NCI-H2029 treated with DMSO at 0.1 percent for 48 hours (cell line): ENCODE results near the gene ATG4C.
"Not testable (repeated sequence)": the region's sequence is repeated elsewhere in the genome, so short reads cannot be mapped to it uniquely, and the experiment has no call there.

Source experiments
- DNase-seq: peaks from one replicate; lab custom pipeline; 2025; lab: John Stamatoyannopoulos, UW

Gene ATG4C

GRCh38 chr1:62774971-62775595, 8.8 kb upstream of the ATG4C start:
- no peak for DNase-seq

GRCh38 chr1:62778208-62778607, 5.7 kb upstream of the ATG4C start:
- no peak for DNase-seq

- no peak for DNase-seq
These were observed 1.9 kb upstream of the ATG4C start for GRCh38 chr1:62781841-62782543.

GRCh38 chr1:62782544-62783212, 1.3 kb upstream of the ATG4C start:
- not testable (repeated sequence) for DNase-seq

GRCh38 chr1:62784509-62785365, 805 bp downstream of the ATG4C start:
- DNase-seq, result no peak

GRCh38 chr1:62790716-62791115, 6.8 kb downstream of the ATG4C start:
- no peak for DNase-seq

- DNase-seq, result no peak
These were observed 10.1 kb downstream of the ATG4C start for GRCh38 chr1:62794053-62794452.

GRCh38 chr1:62796221-62796620, 12.3 kb downstream of the ATG4C start:
- no peak for DNase-seq

GRCh38 chr1:62799688-62800087, 15.8 kb downstream of the ATG4C start:
- DNase-seq, result no peak

GRCh38 chr1:62800281-62800680, 16.3 kb downstream of the ATG4C start:
- DNase-seq, result no peak

GRCh38 chr1:62800825-62801306, 16.9 kb downstream of the ATG4C start:
- DNase-seq, result peak; percentile 52

- no peak for DNase-seq
These were observed 25.9 kb downstream of the ATG4C start for GRCh38 chr1:62809788-62810187.

- no peak for DNase-seq
These were observed 26.7 kb downstream of the ATG4C start for GRCh38 chr1:62810420-62811274.

- DNase-seq, result no peak
These were observed 39.6 kb downstream of the ATG4C start for GRCh38 chr1:62823556-62823955.

GRCh38 chr1:62826901-62827300, 43.0 kb downstream of the ATG4C start:
- no peak for DNase-seq

GRCh38 chr1:62827786-62828185, 43.9 kb downstream of the ATG4C start:
- not testable (repeated sequence) for DNase-seq

GRCh38 chr1:62832276-62832675, 48.3 kb downstream of the ATG4C start:
- DNase-seq, result no peak

GRCh38 chr1:62833529-62833928, 49.6 kb downstream of the ATG4C start:
- no peak for DNase-seq

- no peak for DNase-seq
These were observed 50.5 kb downstream of the ATG4C start for GRCh38 chr1:62834400-62834961.

GRCh38 chr1:62836856-62837540, 53.1 kb downstream of the ATG4C start:
- no peak for DNase-seq
